NT2/D1 (cell line): Measurements from ENCODE around the gene LETM1.

Experiments
- YY1 ChIP-seq: IDR thresholded peaks from 2 replicates; pipeline ENCODE4 v1.6.1; 2011; ENCODE audit not compliant: insufficient read length, insufficient read depth
- ZNF274 ChIP-seq: IDR thresholded peaks from 2 replicates; pipeline ENCODE4 v1.6.1; 2011; ENCODE audit warnings: mild to moderate bottlenecking, low read depth, low read length

DNA sequence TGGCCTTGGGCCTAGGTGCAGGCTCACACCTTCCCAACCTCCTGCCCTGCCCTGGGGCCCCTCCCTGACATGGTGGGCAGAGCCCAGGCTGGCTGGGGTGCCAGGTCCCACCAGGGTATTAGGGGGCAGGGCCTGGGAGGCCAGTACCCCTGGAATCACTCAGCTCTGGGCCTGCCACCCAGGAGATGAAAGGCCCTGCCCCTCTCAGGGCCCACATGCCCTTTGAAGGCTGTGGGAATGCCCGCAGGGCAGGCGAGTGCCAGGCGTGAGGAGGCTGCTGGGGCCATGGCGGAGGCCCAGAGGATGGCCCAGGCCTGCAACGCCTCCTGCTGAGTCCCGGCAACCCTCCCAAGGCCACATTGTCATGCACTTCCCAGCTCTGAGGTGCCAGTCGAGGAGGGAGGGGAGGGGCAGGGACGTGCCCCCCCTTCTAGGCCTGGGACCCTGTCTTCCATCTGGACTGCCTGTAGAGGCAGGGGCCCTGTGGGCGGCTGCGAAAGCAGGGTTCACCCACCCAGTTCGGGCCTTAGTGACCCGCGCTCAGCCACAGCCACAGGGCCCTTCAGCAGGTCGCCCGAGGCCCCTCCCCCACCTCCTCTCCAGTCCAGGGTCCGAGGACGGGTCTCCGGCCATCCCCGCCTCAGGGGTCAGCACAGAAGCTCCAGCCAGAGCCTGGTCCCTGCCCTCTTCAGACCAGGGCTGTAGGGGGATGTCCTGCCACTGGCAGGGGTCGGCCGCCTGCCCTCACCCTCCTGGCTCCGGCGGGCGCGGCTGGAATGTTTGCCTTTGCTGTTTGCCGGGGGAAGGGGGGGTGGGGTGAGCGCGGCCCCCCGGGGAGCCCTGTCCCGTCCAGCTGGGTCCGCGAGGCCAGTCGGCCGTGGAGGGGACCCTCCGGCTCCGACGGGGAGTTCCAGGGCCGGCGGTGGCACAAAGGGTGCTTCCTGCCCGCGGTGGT lies 89.6 kb downstream of the LETM1 start:
- no peak for TF ChIP-seq ZNF274
- TF ChIP-seq YY1: no peak
